Subcutaneous adipose tissue (tissue), 4 donors: ENCODE results near the gene GPC5. TPM values are rescaled to one million over a fixed set of nuclear protein-coding genes. Genes with fewer than 3 reads are reported as not detected.

ENCODE experiments used
- total RNA-seq, 4 donors: library from RNA; depleted of rRNA; stranded (reverse); fragments of >200 nt; gene quantifications; one replicate each; pipeline ENCODE4 v1.1.0, GENCODE V29; 2016
- TF ChIP-seq, protein P1 (sequence below): fragments of 450-650 bp; IDR thresholded peaks from one replicate; pipeline ENCODE4 v1.5.1; 2016; ENCODE audit warnings: low read depth, mild to moderate bottlenecking, control low read depth, antibody characterized with exemption, moderate library complexity

GPC5 gene
- total RNA-seq, 4 donors from 2014 or later = 0.16 to 0.44 TPM; not detected in 2

- TF ChIP-seq, protein P1, sequence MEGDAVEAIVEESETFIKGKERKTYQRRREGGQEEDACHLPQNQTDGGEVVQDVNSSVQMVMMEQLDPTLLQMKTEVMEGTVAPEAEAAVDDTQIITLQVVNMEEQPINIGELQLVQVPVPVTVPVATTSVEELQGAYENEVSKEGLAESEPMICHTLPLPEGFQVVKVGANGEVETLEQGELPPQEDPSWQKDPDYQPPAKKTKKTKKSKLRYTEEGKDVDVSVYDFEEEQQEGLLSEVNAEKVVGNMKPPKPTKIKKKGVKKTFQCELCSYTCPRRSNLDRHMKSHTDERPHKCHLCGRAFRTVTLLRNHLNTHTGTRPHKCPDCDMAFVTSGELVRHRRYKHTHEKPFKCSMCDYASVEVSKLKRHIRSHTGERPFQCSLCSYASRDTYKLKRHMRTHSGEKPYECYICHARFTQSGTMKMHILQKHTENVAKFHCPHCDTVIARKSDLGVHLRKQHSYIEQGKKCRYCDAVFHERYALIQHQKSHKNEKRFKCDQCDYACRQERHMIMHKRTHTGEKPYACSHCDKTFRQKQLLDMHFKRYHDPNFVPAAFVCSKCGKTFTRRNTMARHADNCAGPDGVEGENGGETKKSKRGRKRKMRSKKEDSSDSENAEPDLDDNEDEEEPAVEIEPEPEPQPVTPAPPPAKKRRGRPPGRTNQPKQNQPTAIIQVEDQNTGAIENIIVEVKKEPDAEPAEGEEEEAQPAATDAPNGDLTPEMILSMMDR = no peak
These were observed 122.5 kb downstream of the GPC5 start for GRCh38 chr13:91520952-91521351.

DNA sequence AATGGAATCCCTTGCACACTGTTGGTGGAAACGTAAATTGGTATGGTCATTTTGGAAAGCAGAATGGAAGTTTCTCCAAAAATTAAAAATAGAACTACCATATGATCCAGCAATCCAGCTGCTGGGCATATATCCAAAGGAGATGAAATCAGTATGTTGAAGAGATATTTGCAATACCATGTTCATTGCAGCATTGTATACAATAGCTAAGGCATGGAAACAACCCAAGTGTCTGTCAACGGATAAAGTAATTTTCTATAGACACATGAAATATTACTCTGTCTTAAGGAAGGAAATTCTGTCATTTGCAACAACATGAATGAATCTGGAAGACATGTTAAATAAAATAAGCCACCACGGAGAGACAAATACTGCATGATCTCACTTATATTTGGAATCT is 124.7 kb downstream of the GPC5 start:
- TF ChIP-seq, protein P1 = no peak

DNA sequence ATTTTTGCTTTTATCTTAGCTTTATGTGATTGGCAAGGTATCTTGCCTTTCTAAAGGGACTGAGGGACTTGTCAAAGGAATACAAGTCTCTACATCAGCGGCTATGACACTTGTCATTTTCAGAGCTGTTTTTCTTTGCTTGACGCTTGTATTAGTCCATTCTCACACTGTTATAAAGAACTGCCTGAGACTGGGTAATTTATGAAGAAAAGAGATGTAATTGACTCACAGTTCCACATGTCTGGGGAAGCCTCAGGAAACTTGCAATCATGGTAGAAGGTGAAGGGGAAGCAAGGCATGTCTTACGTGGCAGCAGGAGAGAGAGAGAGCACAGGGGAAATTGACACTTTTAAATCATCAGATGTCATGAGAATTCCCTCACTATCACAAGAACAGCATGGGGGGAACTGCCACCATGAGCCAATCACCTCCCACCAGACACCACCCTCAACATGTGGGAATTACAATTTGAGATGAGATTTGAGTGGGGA is 128.2 kb downstream of the GPC5 start:
- TF ChIP-seq, protein P1 = no peak

DNA sequence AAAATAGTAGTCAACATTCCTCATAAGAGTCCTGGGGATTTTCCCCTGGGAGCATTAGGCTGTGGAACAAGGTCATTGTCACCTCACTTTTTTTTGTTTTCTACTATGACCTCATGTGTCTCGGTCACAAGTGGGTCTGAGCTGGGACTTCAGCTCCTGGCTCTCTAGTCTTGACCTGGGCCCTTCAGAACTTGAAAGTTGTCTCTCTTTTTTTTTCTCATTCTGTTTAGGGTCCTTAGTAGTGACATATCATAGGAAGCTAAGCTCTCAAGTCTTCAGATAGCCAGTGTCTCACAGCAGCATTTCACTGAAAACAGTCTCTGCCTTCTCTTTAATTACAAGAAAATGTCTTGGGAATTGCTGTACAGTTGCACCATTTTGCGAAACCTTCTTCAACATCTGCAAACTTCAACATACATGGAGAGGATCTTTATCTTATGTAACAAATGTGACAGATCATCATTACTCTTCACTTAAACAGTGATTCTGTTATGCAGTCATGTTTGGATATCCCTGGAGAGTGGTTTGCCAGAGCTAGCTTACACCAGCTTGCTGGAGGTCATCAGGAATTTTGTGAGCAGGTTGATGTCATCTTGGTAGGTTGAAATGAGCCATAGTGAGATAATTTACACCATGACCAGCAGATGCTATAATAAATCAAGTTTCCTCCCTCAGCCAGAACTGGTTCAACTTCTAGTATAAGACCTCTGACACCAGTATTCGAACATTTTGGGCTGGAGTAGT is 131.5 kb downstream of the GPC5 start:
- TF ChIP-seq, protein P1 = no peak

- TF ChIP-seq, protein P1 = no peak
These were observed 133.2 kb downstream of the GPC5 start for GRCh38 chr13:91531646-91532045.

DNA sequence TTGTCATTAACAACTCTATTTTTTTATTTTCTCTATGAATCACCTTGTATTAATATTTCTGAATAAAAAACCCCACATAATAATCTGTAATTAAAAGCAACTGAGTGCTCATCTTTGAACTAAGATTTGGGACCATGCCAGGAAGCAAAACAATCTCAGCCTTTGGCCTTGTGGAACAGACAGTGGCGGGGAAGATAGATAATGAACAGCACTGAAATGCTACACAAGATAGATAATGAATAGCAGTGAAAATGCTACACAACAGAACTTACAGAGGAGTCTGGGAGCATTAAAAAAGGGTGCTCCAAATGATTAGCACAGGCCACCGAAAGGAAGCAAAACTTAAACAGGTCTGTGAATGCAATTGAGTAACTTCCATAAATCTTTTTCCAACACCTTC is 134.9 kb downstream of the GPC5 start:
- TF ChIP-seq, protein P1 = no peak

DNA sequence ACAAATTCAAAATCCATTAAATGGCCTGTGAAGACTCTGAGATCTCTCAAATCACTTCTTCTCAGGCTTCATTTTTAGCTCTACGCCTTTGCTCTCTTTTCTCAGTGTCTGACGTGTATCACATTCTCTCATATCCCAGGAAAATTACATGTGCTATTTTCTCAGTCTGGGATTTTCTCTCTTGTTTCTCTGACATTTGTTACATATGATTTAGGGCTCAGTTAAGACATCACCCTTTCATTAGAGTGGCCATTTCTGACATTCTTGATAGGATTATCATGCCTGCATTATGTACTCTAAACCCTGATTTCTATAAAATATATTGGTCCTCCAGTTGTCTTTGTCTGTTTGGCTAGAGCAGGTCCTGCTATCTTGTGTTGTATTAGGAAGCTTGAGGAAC is 136.6 kb downstream of the GPC5 start:
- TF ChIP-seq, protein P1 = no peak
